Astrocyte (in vitro differentiated cells and primary cell): ENCODE data around the gene RIT2. TPM values are rescaled to one million over a fixed set of nuclear protein-coding genes. Genes with fewer than 3 reads are reported as not detected.

Source experiments
- DNase-seq: peaks from one replicate; pipeline ENCODE4 v3.0.0-alpha.2; 2010; ENCODE audit warnings: low read depth
- FAIRE-seq: peaks from 2 replicates; lab custom pipeline; 2011; peaks lifted over from hg19 to GRCh38; lab: Jason Lieb, UNC
- H2AFZ ChIP-seq: 2 replicates; pipeline ENCODE4 v1.6.0; 2012; ENCODE audit warnings: low read depth, low read length, inconsistent platforms
- H3K27ac ChIP-seq: 2 replicates; pipeline ENCODE4 v1.5.1; 2011; ENCODE audit warnings: low read depth, low read length, inconsistent platforms
- H3K27me3 ChIP-seq: 2 replicates; pipeline ENCODE4 v1.6.0; 2011; ENCODE audit warnings: low read length, inconsistent platforms; ENCODE audit not compliant: insufficient read depth
- H3K36me3 ChIP-seq: 2 replicates; pipeline ENCODE4 v1.5.1; 2011; ENCODE audit warnings: low read length, inconsistent platforms; ENCODE audit not compliant: insufficient read depth
- H3K4me1 ChIP-seq: 2 replicates; pipeline ENCODE4 v1.5.1; 2011; ENCODE audit warnings: low read length, inconsistent platforms; ENCODE audit not compliant: insufficient read depth
- H3K4me2 ChIP-seq: 2 replicates; pipeline ENCODE4 v1.6.0; 2012; ENCODE audit warnings: low read length, inconsistent platforms
- H3K4me3 ChIP-seq: 2 replicates; pipeline ENCODE4 v1.5.1; 2011; ENCODE audit warnings: low read depth, mild to moderate bottlenecking, low read length, inconsistent platforms; ENCODE audit not compliant: insufficient read depth
- H3K79me2 ChIP-seq: 2 replicates; pipeline ENCODE4 v1.6.0; 2012; ENCODE audit warnings: mild to moderate bottlenecking, low read length, inconsistent platforms; ENCODE audit not compliant: insufficient read depth
- H3K9ac ChIP-seq: 2 replicates; pipeline ENCODE4 v1.6.0; 2012; ENCODE audit warnings: mild to moderate bottlenecking, low read length, inconsistent platforms
- H3K9me3 ChIP-seq: 2 replicates; pipeline ENCODE4 v1.5.1; 2012; ENCODE audit warnings: low read depth, mild to moderate bottlenecking, low read length, inconsistent platforms; ENCODE audit not compliant: insufficient read depth
- H4K20me1 ChIP-seq: 2 replicates; pipeline ENCODE4 v1.6.0; 2012; ENCODE audit warnings: low read length, inconsistent platforms; ENCODE audit not compliant: insufficient read depth
- H3K27ac Mint-ChIP-seq: one replicate; pipeline ENCODE4 v1.8.0; 2021; ENCODE audit warnings: mild to moderate bottlenecking, mixed read lengths; ENCODE audit not compliant: unreplicated experiment
- H3K27me3 Mint-ChIP-seq: one replicate; pipeline ENCODE4 v1.8.0; 2021; ENCODE audit warnings: low read depth, mixed read lengths; ENCODE audit not compliant: unreplicated experiment
- H3K36me3 Mint-ChIP-seq: one replicate; pipeline ENCODE4 v1.8.0; 2021; ENCODE audit warnings: low read depth, mixed read lengths; ENCODE audit not compliant: unreplicated experiment
- H3K4me1 Mint-ChIP-seq: one replicate; pipeline ENCODE4 v1.8.0; 2021; ENCODE audit warnings: low read depth, mixed read lengths; ENCODE audit not compliant: unreplicated experiment
- H3K4me3 Mint-ChIP-seq: one replicate; pipeline ENCODE4 v1.8.0; 2021; ENCODE audit warnings: mild to moderate bottlenecking, moderate library complexity, mixed read lengths; ENCODE audit not compliant: unreplicated experiment
- H3K9me3 Mint-ChIP-seq: one replicate; pipeline ENCODE4 v1.8.0; 2021; ENCODE audit warnings: mild to moderate bottlenecking, mixed read lengths; ENCODE audit not compliant: unreplicated experiment
- CTCF ChIP-seq: IDR thresholded peaks from 2 replicates; pipeline ENCODE4 v1.5.1; 2011; ENCODE audit warnings: low read depth, mild to moderate bottlenecking, inconsistent platforms, low read length, moderate library complexity; ENCODE audit not compliant: insufficient read depth
- EZH2 ChIP-seq: IDR thresholded peaks from 2 replicates; pipeline ENCODE4 v1.6.1; 2012; ENCODE audit warnings: mild to moderate bottlenecking, low read length, inconsistent platforms; ENCODE audit not compliant: insufficient read depth
- total RNA-seq: library from RNA; stranded (reverse); gene quantifications from 2 replicates; pipeline ENCODE4 v1.2.1, GENCODE V29; 2021

Gene RIT2
- total RNA-seq, 1 donor from 2014 or later = not detected

- no peak for TF ChIP-seq CTCF
- TF ChIP-seq EZH2 = no peak
- H3K4me3 ChIP-seq = no peak overlapping the region
- H3K27me3 Mint-ChIP-seq = no peaks in the 10 kb centered on the region
- H3K4me1 Mint-ChIP-seq = peaks cover 4% of the 10 kb centered on the region
- H3K27me3 ChIP-seq = no peaks in the 10 kb centered on the region
- H3K4me3 Mint-ChIP-seq = no peak overlapping the region
- no peak overlapping the region for H3K27ac ChIP-seq
- no peaks in the 10 kb centered on the region for H3K4me1 ChIP-seq
- no peaks in the 10 kb centered on the region for H4K20me1 ChIP-seq
- no peak overlapping the region for H3K9ac ChIP-seq
- no peak for FAIRE-seq
- H3K4me2 ChIP-seq = no peak overlapping the region
- H3K9me3 ChIP-seq = no peaks in the 10 kb centered on the region
- H3K9me3 Mint-ChIP-seq = no peaks in the 10 kb centered on the region
- H2AFZ ChIP-seq = no peak overlapping the region
- no peaks in the 10 kb centered on the region for H3K36me3 Mint-ChIP-seq
- H3K27ac Mint-ChIP-seq = no peak overlapping the region
- H3K79me2 ChIP-seq = no peaks in the 10 kb centered on the region
- no peak for DNase-seq
- no peaks in the 10 kb centered on the region for H3K36me3 ChIP-seq
These were observed 53.7 kb downstream of the RIT2 start for GRCh38 chr18:43061816-43062215.

- no peaks in the 10 kb centered on the region for H3K9me3 Mint-ChIP-seq
- no peak overlapping the region for H3K27ac ChIP-seq
These were observed 54.2 kb downstream of the RIT2 start for GRCh38 chr18:43061318-43061717.

More at GRCh38 chr18:43061318-43061717, 54.2 kb downstream of the RIT2 start:
- FAIRE-seq (no peak), DNase-seq (no peak)
- TF ChIP-seq EZH2 (no peak), CTCF (no peak)
- H3K27me3 ChIP-seq = no peaks in the 10 kb centered on the region
- no peaks in the 10 kb centered on the region for H3K9me3 ChIP-seq
- no peaks in the 10 kb centered on the region for H3K79me2 ChIP-seq
- H3K4me3 ChIP-seq = no peak overlapping the region
- Mint-ChIP-seq H3K27me3 (no peaks in the 10 kb centered on the region), H3K4me1 (peaks cover 4% of the 10 kb centered on the region), H3K27ac (no peak overlapping the region), H3K36me3 (no peaks in the 10 kb centered on the region), H3K4me3 (no peak overlapping the region)
- H3K4me1 ChIP-seq = no peaks in the 10 kb centered on the region
- H3K36me3 ChIP-seq = no peaks in the 10 kb centered on the region
- no peaks in the 10 kb centered on the region for H4K20me1 ChIP-seq
- no peak overlapping the region for H3K4me2 ChIP-seq
- no peak overlapping the region for H3K9ac ChIP-seq
- no peak overlapping the region for H2AFZ ChIP-seq
